Measurements from ENCODE around the gene COMT.
A peak's percentile ranks its signal among the peaks of the same experiment; 100 is the strongest.
"Not testable (repeated sequence)": the region's sequence is repeated elsewhere in the genome, so short reads cannot be mapped to it uniquely, and the experiment has no call there.

COMT gene

DNA sequence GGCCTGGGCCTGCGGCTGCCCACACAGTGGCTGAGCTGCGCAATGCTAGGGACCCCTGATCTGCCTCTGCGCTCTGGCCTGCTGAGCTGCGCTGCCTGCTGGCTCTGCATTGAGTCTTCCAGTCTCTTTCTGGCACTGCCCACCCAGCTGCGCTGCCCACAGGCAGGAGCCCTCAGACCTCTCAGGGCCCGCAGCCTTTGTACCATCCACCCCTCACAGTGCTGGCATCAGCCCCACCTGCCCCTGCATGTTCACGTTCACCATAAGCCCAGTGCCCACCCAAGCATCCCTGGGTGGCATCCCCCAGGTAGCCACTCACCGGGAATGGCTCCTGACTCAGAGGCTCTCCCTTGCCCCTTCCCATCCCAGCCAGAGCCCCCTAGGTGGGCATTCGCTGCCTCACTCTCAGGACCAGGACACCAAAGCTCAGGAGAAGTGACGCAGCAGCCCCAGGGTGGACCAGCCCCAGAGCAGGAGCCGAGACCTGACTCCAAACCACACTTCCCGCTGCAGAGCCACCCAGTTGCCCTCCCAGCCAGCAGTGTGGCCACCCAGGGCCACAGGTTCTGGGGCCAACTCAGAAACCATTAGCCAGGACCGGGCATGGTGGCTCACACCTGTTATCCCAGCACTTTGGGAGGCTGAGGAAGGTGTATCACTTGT lies 21.7 kb upstream of the COMT start:
- DNase-seq (ENCODE audit: insufficient read length): no peak
- TF ChIP-seq POLR2A (IDR thresholded peaks at IDR 0.05; ENCODE audit: low read depth, low read length) (no peak), TAF1 (IDR thresholded peaks at IDR 0.05; ENCODE audit: borderline replicate concordance, low read depth, low read length) (no peak), POLR2AphosphoS5 (IDR thresholded peaks at IDR 0.05; ENCODE audit: low read depth, low read length) (no peak)
- no peak for FAIRE-seq

DNA sequence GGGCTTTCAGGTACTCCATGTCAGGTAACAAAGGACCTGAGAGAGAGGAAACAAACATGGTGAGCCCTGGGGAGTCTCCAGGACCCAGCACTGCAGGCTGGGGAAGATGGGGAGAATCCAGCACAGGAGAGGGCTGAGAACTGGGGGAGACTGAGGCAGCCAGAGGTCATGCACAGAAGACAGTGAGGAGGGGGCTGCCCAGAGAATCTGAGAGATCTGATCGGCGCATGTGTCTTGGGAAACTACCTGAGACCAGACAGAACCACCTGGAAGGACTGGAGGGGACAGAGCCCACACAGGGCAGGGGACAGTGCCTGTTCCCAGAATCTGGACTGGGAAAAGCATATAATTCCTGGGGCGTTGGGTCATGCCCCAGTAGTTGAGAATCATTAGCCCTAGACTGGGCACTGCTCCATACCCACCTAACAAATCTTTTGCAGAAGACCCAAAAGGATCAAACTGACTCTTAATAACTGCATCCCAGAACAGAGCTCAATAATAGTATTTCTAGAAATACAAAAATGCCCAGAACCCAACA lies 20.0 kb upstream of the COMT start:
- TF ChIP-seq POLR2A (IDR thresholded peaks at IDR 0.05; ENCODE audit: low read depth, low read length) (no peak), TAF1 (IDR thresholded peaks at IDR 0.05; ENCODE audit: borderline replicate concordance, low read depth, low read length) (no peak), POLR2AphosphoS5 (IDR thresholded peaks at IDR 0.05; ENCODE audit: low read depth, low read length) (no peak)
- FAIRE-seq: no peak
- DNase-seq (ENCODE audit: insufficient read length): no peak

DNA sequence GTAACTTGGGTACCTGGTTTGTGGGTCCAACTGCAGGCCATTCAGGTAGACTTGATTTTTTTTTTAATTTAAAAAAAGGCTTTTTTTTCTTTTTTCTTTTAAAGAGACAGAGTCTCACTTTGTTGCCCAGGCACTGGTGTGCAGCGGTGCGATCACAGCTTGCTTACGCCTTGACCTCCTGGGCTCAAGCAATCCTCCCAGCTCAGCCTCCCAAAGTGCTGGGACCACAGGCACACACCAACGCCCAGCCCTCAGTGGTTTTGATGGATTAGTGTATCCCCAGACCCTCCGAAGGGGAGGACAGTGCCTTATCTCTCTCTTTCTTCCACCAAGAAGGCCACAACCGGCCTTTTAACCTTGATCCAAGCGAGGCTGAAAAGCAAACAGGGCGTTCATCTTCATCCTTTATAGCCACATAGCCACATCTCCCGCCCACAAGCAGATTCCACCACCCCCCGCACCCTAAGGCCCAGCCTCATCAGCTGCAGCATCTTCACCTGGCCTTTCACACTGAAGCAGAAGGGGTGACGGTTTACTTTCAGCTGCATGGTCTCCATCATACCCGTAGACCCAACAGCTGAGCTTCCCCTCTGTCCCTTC lies 17.6 kb upstream of the COMT start:
- DNase-seq (ENCODE audit: insufficient read length) (no peak), FAIRE-seq (no peak)
- TF ChIP-seq POLR2AphosphoS5 (IDR thresholded peaks at IDR 0.05; ENCODE audit: low read depth, low read length): no peak
- no peak for TF ChIP-seq TAF1 (IDR thresholded peaks at IDR 0.05; ENCODE audit: borderline replicate concordance, low read depth, low read length)
- TF ChIP-seq POLR2A (IDR thresholded peaks at IDR 0.05; ENCODE audit: low read depth, low read length): no peak

DNA sequence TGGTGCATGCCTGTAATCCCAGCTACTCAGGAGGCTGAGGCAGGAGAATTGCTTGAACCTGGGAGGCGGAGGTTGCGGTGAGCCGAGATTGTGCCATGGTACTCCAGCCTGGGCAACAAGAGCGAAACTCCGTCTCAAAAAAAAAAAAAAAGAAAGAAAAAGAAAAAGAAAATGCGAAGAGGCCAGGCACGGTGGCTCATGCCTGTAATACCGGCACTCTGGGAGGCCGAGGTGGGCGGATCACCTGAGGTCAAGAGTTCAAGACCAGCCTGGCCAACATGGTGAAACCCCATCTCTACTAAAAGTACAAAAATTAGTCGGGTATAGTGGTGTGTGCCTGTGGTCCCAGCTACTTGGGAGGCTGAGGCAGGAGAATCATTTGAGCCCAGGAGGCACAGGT lies 15.5 kb upstream of the COMT start:
- DNase-seq (ENCODE audit: insufficient read length); FAIRE-seq: not testable (repeated sequence)

DNA sequence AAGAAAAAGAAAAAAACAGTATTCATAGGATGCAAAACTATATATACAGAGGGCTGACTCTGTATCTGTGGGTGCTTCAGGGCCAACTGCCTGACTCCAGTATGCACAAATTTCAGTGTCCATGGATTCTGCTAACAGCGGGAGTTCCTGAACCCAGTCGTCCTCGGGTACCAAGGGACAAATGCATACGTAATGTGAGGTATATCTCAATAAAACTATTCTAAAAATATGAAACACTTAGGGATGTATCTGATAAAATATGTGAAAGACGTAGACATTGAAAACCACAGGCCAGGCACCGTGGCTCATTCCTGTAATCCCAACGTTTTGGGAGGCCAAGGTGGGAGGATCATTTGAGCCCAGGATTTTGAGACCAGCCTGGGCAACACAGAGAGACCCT lies 13.9 kb upstream of the COMT start:
- no peak for DNase-seq (ENCODE audit: insufficient read length)
- no peak for TF ChIP-seq POLR2AphosphoS5 (IDR thresholded peaks at IDR 0.05; ENCODE audit: low read depth, low read length)
- no peak for TF ChIP-seq POLR2A (IDR thresholded peaks at IDR 0.05; ENCODE audit: low read depth, low read length)
- TF ChIP-seq TAF1 (IDR thresholded peaks at IDR 0.05; ENCODE audit: borderline replicate concordance, low read depth, low read length): no peak
- FAIRE-seq: no peak

DNA sequence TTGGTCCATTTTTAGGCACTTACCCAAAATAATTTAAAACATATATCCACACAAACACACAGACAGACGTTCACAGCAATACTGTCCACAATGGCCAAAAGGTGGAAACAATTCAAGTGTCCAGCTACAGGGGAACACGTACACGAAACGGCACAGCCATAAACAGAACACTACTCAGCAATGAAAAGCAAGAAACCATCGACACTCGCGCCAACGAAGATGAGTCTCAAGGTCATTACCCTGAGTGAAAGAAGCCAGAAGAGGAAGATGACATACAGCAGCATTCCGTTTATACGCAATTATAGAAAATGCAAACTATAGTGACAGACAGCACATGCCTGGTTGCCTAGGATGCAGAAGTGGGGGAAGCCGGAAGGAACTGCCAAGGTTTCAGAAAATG lies 13.4 kb upstream of the COMT start:
- DNase-seq (ENCODE audit: insufficient read length) (no peak), FAIRE-seq (peak; percentile 48)
- TF ChIP-seq POLR2AphosphoS5 (IDR thresholded peaks at IDR 0.05; ENCODE audit: low read depth, low read length) (no peak), POLR2A (IDR thresholded peaks at IDR 0.05; ENCODE audit: low read depth, low read length) (no peak), TAF1 (IDR thresholded peaks at IDR 0.05; ENCODE audit: borderline replicate concordance, low read depth, low read length) (no peak)

DNA sequence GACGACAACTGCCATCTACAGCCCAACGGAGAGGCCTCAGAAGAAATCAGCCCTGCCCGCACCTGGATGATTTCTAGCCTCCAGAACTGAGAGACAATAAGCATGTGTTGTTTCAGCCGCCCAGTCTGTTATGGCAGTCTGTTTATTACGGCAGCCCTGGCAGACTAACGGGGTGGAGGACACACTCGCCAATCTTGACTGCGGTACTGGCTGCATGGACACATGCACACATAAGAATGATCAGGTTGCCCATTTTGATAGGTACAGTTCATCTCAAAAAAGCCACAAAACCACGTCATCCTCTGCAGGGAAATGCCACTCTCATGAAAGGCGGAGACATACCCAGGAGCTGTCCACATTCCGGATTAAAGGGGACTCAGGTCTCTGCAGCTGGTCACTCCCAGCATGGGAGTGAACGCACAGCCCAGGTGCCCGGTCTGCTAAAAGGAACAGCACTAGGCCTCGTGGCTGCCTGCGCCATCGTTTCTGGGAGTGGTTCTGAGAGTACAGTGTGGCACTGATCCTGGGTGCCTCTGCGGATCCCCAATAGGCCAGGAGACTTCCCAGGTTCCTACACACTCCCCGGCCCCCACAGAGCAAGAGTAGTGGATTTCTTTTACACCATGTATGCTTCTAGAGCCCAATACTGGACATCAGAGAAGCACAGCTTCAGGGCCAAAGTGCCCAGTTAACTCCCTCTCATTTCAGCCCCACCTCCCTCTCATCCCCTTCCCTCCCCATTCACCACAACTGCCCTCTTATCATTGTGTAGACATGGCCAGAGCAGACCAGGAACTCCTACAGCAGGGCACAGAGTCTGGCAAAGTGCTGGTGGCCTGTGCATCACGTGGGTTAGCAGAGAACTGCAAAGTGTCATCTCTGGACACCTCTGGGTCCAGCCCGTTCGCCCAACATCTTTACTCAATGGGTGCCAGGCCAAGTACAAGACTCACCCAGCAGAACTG lies 11.7 kb upstream of the COMT start:
- FAIRE-seq: no peak
- no peak for DNase-seq (ENCODE audit: insufficient read length)
- TF ChIP-seq POLR2A (IDR thresholded peaks at IDR 0.05; ENCODE audit: low read depth, low read length) (no peak), TAF1 (IDR thresholded peaks at IDR 0.05; ENCODE audit: borderline replicate concordance, low read depth, low read length) (no peak), POLR2AphosphoS5 (IDR thresholded peaks at IDR 0.05; ENCODE audit: low read depth, low read length) (no peak)

DNA sequence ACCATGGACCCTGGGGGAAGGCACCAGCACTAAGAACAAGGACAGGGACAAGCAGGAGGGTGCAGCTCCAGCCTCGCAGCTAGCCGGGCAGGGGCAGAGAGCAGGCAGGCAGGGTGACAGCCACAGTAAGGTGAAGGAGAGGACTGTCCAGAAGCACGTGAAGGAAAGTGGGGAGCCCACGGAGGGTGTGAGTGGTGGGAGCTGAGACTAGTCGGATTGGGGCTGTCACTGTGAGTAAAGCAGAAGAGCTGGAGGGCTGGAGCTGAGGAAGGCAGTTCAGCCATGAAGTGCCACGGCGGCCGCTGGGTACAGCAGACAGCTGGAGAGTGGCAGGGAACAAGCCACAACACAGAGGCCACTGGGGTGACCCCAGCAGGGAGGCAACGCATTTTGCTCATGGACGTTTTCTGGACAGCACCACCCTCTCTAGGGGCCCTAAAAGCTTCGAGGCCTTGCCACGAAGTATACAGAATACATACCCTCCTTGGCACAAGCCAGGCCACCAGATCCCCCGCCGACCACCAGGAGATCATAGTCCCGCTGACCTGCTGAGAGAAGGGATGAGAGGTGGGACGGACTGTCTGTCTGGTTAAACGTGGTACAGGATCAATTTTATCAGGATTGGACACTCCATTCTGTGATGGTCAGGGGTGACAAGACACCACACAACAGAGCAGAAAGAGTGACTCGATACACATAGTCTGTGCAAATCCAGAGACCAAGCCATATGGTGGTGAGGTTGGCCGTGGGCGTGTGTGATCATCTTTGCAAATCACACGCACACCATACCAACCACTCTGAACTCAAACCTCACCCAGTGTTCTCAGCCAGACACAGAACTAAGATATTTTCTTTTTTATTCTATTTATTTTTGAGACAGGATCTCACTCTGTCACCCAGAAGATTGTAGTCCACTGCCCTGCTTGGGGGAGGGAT lies 10.8 kb upstream of the COMT start:
- DNase-seq (ENCODE audit: insufficient read length) (no peak), FAIRE-seq (no peak)

DNA sequence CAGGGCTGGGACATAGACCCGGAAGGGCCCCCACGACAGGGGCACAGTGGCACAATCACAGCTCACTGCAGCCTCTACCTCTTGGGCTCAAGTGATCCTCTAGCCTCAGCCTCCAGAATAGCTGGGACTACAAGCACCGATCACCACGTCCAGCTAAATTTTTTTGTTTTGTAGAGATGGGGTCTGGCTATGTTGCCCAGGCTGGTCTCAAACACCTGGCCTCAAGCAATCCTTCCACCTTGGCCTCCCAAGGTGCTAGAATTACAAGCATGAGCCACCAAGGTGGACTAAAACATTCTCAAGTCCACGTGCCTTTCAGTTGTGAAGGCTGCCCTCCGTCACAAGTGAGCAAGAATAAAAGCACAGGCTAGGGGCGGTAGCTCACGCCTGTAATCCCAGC lies 10.1 kb upstream of the COMT start:
- TF ChIP-seq POLR2A (IDR thresholded peaks at IDR 0.05; ENCODE audit: low read depth, low read length): no peak
- no peak for TF ChIP-seq POLR2AphosphoS5 (IDR thresholded peaks at IDR 0.05; ENCODE audit: low read depth, low read length)
- TF ChIP-seq TAF1 (IDR thresholded peaks at IDR 0.05; ENCODE audit: borderline replicate concordance, low read depth, low read length): no peak
- no peak for DNase-seq (ENCODE audit: insufficient read length)
- FAIRE-seq: no peak

More for the DNA sequence above, 10.8 kb upstream of the COMT start:
- TF ChIP-seq POLR2AphosphoS5 (IDR thresholded peaks at IDR 0.05; ENCODE audit: low read depth, low read length): no peak
- no peak for TF ChIP-seq TAF1 (IDR thresholded peaks at IDR 0.05; ENCODE audit: borderline replicate concordance, low read depth, low read length)
- no peak for TF ChIP-seq POLR2A (IDR thresholded peaks at IDR 0.05; ENCODE audit: low read depth, low read length)

DNA sequence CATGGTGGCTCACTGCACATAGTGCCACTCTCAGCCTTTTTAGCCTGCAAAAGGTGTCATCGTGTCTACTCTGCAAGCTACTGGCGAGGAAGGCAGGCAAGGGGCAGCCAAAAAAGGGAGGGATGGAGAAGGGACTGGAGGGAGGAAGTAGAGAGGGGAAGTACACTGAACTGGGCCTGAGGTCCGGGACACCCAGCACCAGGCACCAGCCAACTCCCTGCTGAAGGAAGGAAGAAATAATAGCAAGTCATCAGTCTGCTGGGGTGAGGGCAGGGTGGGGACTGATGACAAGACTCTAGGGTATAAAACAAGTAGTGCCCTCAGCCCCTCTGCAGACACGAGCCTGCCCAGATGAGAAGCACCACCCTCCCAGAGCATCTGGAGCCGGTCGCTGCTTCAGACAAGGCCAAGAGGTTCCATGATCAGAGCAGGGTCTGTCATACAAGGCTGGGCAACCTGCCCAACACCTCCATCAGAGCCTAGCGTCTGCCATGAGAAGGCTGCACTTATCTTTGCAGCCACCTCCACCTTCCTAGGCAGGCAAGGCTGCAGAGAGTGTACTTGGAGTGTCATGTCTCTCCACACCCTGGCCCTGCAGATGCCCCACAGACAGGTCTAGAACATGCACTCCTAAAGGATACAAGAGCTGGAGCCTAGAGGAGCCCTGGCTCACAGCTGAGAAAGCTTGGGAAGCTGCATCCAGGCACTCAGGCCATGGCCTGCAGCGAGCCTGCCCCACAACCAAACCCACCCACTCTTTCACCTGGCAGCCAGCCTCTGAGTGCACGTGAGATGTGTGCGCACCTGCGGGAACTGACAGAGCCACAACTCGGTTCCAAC lies 9.0 kb upstream of the COMT start:
- FAIRE-seq (no peak), DNase-seq (ENCODE audit: insufficient read length) (no peak)
- TF ChIP-seq POLR2A (IDR thresholded peaks at IDR 0.05; ENCODE audit: low read depth, low read length) (no peak), TAF1 (IDR thresholded peaks at IDR 0.05; ENCODE audit: borderline replicate concordance, low read depth, low read length) (no peak), POLR2AphosphoS5 (IDR thresholded peaks at IDR 0.05; ENCODE audit: low read depth, low read length) (no peak)

Measured in GM12892 (cell line).